ENCODE data around the gene PCSK1N.
"Not testable (repeated sequence)": the region's sequence is repeated elsewhere in the genome, so short reads cannot be mapped to it uniquely, and the experiment has no call there.

The PCSK1N gene

GRCh38 chrX:48824066-48824465 is 11.3 kb downstream of the PCSK1N start:
- H3K9ac ChIP-seq (ENCODE audit: low read length in 5 of 5): no peak overlapping the region
- peaks cover 0 to 25% (median 12%) of the 10 kb centered on the region in 5 donors for H3K27me3 ChIP-seq (ENCODE audit: control insufficient read depth in 5 of 5, insufficient read depth in 4 of 5, low read length in 5 of 5)
- H3K4me1 ChIP-seq (ENCODE audit: control insufficient read depth in 5 of 5, insufficient read depth in 5 of 5, low read length in 5 of 5): no peaks in the 10 kb centered on the region
- H3K36me3 ChIP-seq (ENCODE audit: control insufficient read depth in 5 of 5, insufficient read depth in 5 of 5, low read length in 5 of 5): peaks cover 0 to 50% (median 38%) of the 10 kb centered on the region in 5 donors
- H3K4me3 ChIP-seq (ENCODE audit: low read depth in 1 of 5, low read length in 5 of 5): no peak overlapping the region
- H3K9me3 ChIP-seq (ENCODE audit: control insufficient read depth in 5 of 5, low read length in 5 of 5): peaks cover 0 to 13% (median 5%) of the 10 kb centered on the region in 5 donors
- no peak overlapping the region for H3K27ac ChIP-seq (ENCODE audit: low read depth, low read length)

GRCh38 chrX:48823053-48823452 is 12.4 kb downstream of the PCSK1N start:
- H3K9me3 ChIP-seq (ENCODE audit: control insufficient read depth in 5 of 5, low read length in 5 of 5): peaks cover 0 to 13% (median 5%) of the 10 kb centered on the region in 5 donors
- no peak overlapping the region for H3K4me3 ChIP-seq (ENCODE audit: low read depth in 1 of 5, low read length in 5 of 5)
- no peaks in the 10 kb centered on the region for H3K4me1 ChIP-seq (ENCODE audit: control insufficient read depth in 5 of 5, insufficient read depth in 5 of 5, low read length in 5 of 5)
- H3K27me3 ChIP-seq (ENCODE audit: control insufficient read depth in 5 of 5, insufficient read depth in 4 of 5, low read length in 5 of 5): peaks cover 0 to 21% (median 7%) of the 10 kb centered on the region in 5 donors
- H3K36me3 ChIP-seq (ENCODE audit: control insufficient read depth in 5 of 5, insufficient read depth in 5 of 5, low read length in 5 of 5): peaks cover 0 to 60% (median 44%) of the 10 kb centered on the region in 5 donors
- no peak overlapping the region for H3K9ac ChIP-seq (ENCODE audit: low read length in 5 of 5)
- no peak overlapping the region for H3K27ac ChIP-seq (ENCODE audit: low read depth, low read length)

- not testable (repeated sequence) for H3K27ac ChIP-seq (ENCODE audit: low read depth, low read length); H3K9ac ChIP-seq (ENCODE audit: low read length in 5 of 5); H3K9me3 ChIP-seq (ENCODE audit: control insufficient read depth in 5 of 5, low read length in 5 of 5); H3K4me1 ChIP-seq (ENCODE audit: control insufficient read depth in 5 of 5, insufficient read depth in 5 of 5, low read length in 5 of 5); H3K4me3 ChIP-seq (ENCODE audit: low read depth in 1 of 5, low read length in 5 of 5)
- peaks cover 0 to 77% (median 58%) of the 10 kb centered on the region in 5 donors for H3K36me3 ChIP-seq (ENCODE audit: control insufficient read depth in 5 of 5, insufficient read depth in 5 of 5, low read length in 5 of 5)
- peaks cover 0 to 23% (median 14%) of the 10 kb centered on the region in 5 donors for H3K27me3 ChIP-seq (ENCODE audit: control insufficient read depth in 5 of 5, insufficient read depth in 4 of 5, low read length in 5 of 5)
Measured at GRCh38 chrX:48819394-48819793, 16.0 kb downstream of the PCSK1N start.

GRCh38 chrX:48818866-48819265 is 16.5 kb downstream of the PCSK1N start:
- Histone ChIP-seq H3K27ac (ENCODE audit: low read depth, low read length) (no peak overlapping the region), H3K27me3 (ENCODE audit: control insufficient read depth in 5 of 5, insufficient read depth in 4 of 5, low read length in 5 of 5) (peaks cover 0 to 19% (median 14%) of the 10 kb centered on the region in 5 donors), H3K4me3 (ENCODE audit: low read depth in 1 of 5, low read length in 5 of 5) (no peak overlapping the region), H3K36me3 (ENCODE audit: control insufficient read depth in 5 of 5, insufficient read depth in 5 of 5, low read length in 5 of 5) (peaks cover 0 to 75% (median 54%) of the 10 kb centered on the region in 5 donors), H3K9me3 (ENCODE audit: control insufficient read depth in 5 of 5, low read length in 5 of 5) (no peaks in the 10 kb centered on the region), H3K4me1 (ENCODE audit: control insufficient read depth in 5 of 5, insufficient read depth in 5 of 5, low read length in 5 of 5) (no peaks in the 10 kb centered on the region), H3K9ac (ENCODE audit: low read length in 5 of 5) (no peak overlapping the region)

DNA sequence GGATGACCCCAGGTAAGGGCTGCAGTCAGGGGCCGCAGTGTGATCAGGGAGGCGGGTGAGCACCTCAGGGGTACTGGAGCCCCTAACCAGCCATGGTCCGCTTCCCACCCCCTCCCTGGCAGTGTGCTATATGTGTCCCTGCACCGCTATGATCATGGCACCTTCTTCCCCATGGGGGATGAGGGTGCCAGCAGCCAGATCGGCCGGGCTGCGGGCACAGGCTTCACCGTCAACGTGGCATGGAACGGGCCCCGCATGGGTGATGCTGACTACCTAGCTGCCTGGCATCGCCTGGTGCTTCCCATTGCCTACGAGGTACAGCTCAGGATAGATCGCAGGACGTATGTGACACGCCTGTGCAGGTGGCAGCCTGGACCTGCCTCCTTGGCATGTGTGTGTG is 17.3 kb downstream of the PCSK1N start:
- Histone ChIP-seq H3K9ac (ENCODE audit: low read length in 5 of 5) (no peak overlapping the region), H3K27me3 (ENCODE audit: control insufficient read depth in 5 of 5, insufficient read depth in 4 of 5, low read length in 5 of 5) (peaks cover 0 to 15% (median 11%) of the 10 kb centered on the region in 5 donors), H3K27ac (ENCODE audit: low read depth, low read length) (no peak overlapping the region), H3K36me3 (ENCODE audit: control insufficient read depth in 5 of 5, insufficient read depth in 5 of 5, low read length in 5 of 5) (peaks cover 0 to 67% (median 47%) of the 10 kb centered on the region in 5 donors), H3K4me3 (ENCODE audit: low read depth in 1 of 5, low read length in 5 of 5) (no peak overlapping the region), H3K9me3 (ENCODE audit: control insufficient read depth in 5 of 5, low read length in 5 of 5) (no peaks in the 10 kb centered on the region), H3K4me1 (ENCODE audit: control insufficient read depth in 5 of 5, insufficient read depth in 5 of 5, low read length in 5 of 5) (no peaks in the 10 kb centered on the region)

DNA sequence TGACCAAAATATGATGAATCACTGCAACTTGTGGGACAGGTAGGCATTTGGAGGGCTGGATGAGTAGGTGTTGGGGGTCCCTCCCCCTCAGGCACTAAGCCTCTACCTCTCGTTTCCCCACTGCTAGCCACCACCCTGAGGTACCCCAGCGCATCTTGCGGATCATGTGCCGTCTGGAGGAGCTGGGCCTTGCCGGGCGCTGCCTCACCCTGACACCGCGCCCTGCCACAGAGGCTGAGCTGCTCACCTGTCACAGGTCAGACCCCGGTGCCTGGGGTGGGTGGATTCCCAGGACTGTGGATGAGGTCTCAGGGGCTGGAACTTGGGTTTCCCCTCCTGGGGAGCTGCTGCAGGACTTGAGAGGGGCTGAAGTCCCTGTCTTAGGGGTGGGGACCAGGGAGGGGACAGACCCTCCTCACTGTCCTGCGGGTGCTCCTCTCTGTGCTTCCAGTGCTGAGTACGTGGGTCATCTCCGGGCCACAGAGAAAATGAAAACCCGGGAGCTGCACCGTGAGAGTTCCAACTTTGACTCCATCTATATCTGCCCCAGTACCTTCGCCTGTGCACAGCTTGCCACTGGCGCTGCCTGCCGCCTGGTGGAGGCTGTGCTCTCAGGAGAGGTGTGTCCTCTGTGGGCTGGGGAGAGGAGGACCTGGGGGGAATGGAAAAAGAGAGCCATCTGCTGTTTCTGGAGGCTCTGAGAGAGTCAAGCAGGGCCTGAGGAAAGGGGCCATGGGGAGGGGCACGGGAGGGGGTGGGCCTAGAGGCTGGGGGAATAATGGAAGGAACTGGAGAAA is 19.2 kb downstream of the PCSK1N start:
- no peaks in the 10 kb centered on the region for H3K4me1 ChIP-seq (ENCODE audit: control insufficient read depth in 5 of 5, insufficient read depth in 5 of 5, low read length in 5 of 5)
- H3K9ac ChIP-seq (ENCODE audit: low read length in 5 of 5): no peak overlapping the region
- peaks cover 0 to 11% (median 6%) of the 10 kb centered on the region in 5 donors for H3K27me3 ChIP-seq (ENCODE audit: control insufficient read depth in 5 of 5, insufficient read depth in 4 of 5, low read length in 5 of 5)
- no peak overlapping the region for H3K27ac ChIP-seq (ENCODE audit: low read depth, low read length)
- H3K9me3 ChIP-seq (ENCODE audit: control insufficient read depth in 5 of 5, low read length in 5 of 5): no peaks in the 10 kb centered on the region
- H3K36me3 ChIP-seq (ENCODE audit: control insufficient read depth in 5 of 5, insufficient read depth in 5 of 5, low read length in 5 of 5): peaks cover 0 to 60% (median 44%) of the 10 kb centered on the region in 5 donors
- H3K4me3 ChIP-seq (ENCODE audit: low read depth in 1 of 5, low read length in 5 of 5): no peak overlapping the region

GRCh38 chrX:48815266-48815665 is 20.1 kb downstream of the PCSK1N start:
- no peak overlapping the region for H3K27ac ChIP-seq (ENCODE audit: low read depth, low read length)
- peaks cover 0 to 60% (median 42%) of the 10 kb centered on the region in 5 donors for H3K36me3 ChIP-seq (ENCODE audit: control insufficient read depth in 5 of 5, insufficient read depth in 5 of 5, low read length in 5 of 5)
- no peaks in the 10 kb centered on the region for H3K9me3 ChIP-seq (ENCODE audit: control insufficient read depth in 5 of 5, low read length in 5 of 5)
- peaks cover 0 to 8% (median 4%) of the 10 kb centered on the region in 5 donors for H3K27me3 ChIP-seq (ENCODE audit: control insufficient read depth in 5 of 5, insufficient read depth in 4 of 5, low read length in 5 of 5)
- no peak overlapping the region for H3K4me3 ChIP-seq (ENCODE audit: low read depth in 1 of 5, low read length in 5 of 5)
- no peak overlapping the region for H3K9ac ChIP-seq (ENCODE audit: low read length in 5 of 5)
- no peaks in the 10 kb centered on the region for H3K4me1 ChIP-seq (ENCODE audit: control insufficient read depth in 5 of 5, insufficient read depth in 5 of 5, low read length in 5 of 5)

DNA sequence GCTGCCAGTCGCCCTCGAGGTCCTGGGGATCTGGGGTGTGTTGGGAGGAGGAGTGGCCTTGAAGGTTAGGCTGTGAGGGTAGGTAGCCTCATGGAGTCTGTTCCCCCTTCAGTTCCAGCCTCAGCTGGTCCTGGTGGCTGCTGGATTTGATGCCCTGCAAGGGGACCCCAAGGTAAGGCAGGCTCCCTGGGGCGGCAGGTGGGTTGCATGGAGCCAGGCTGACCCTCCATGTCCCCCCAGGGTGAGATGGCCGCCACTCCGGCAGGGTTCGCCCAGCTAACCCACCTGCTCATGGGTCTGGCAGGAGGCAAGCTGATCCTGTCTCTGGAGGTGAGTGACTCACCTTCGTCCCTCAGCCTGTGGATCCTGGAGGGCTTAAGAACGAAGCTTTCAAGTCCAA is 20.7 kb downstream of the PCSK1N start:
- H3K9ac ChIP-seq (ENCODE audit: low read length in 5 of 5): no peak overlapping the region
- peaks cover 0 to 7% (median 4%) of the 10 kb centered on the region in 5 donors for H3K27me3 ChIP-seq (ENCODE audit: control insufficient read depth in 5 of 5, insufficient read depth in 4 of 5, low read length in 5 of 5)
- H3K36me3 ChIP-seq (ENCODE audit: control insufficient read depth in 5 of 5, insufficient read depth in 5 of 5, low read length in 5 of 5): peaks cover 0 to 54% (median 39%) of the 10 kb centered on the region in 5 donors
- H3K9me3 ChIP-seq (ENCODE audit: control insufficient read depth in 5 of 5, low read length in 5 of 5): no peaks in the 10 kb centered on the region
- H3K4me3 ChIP-seq (ENCODE audit: low read depth in 1 of 5, low read length in 5 of 5): no peak overlapping the region
- H3K27ac ChIP-seq (ENCODE audit: low read depth, low read length): no peak overlapping the region
- H3K4me1 ChIP-seq (ENCODE audit: control insufficient read depth in 5 of 5, insufficient read depth in 5 of 5, low read length in 5 of 5): no peaks in the 10 kb centered on the region

- H3K27ac ChIP-seq (ENCODE audit: low read depth, low read length): no peak overlapping the region
- no peaks in the 10 kb centered on the region for H3K4me1 ChIP-seq (ENCODE audit: control insufficient read depth in 5 of 5, insufficient read depth in 5 of 5, low read length in 5 of 5)
- peaks cover 4 to 48% (median 39%) of the 10 kb centered on the region in 5 donors for H3K36me3 ChIP-seq (ENCODE audit: control insufficient read depth in 5 of 5, insufficient read depth in 5 of 5, low read length in 5 of 5)
- no peak overlapping the region for H3K4me3 ChIP-seq (ENCODE audit: low read depth in 1 of 5, low read length in 5 of 5)
- H3K27me3 ChIP-seq (ENCODE audit: control insufficient read depth in 5 of 5, insufficient read depth in 4 of 5, low read length in 5 of 5): peaks cover 0 to 7% (median 4%) of the 10 kb centered on the region in 5 donors
- no peak overlapping the region for H3K9ac ChIP-seq (ENCODE audit: low read length in 5 of 5)
- H3K9me3 ChIP-seq (ENCODE audit: control insufficient read depth in 5 of 5, low read length in 5 of 5): no peaks in the 10 kb centered on the region
Measured at GRCh38 chrX:48813644-48814043, 21.8 kb downstream of the PCSK1N start.

GRCh38 chrX:48806081-48806480 is 29.3 kb downstream of the PCSK1N start:
- Histone ChIP-seq H3K27me3 (ENCODE audit: control insufficient read depth in 5 of 5, insufficient read depth in 4 of 5, low read length in 5 of 5) (peaks cover 0 to 6% (median 3%) of the 10 kb centered on the region in 5 donors), H3K27ac (ENCODE audit: low read depth, low read length) (no peak overlapping the region), H3K36me3 (ENCODE audit: control insufficient read depth in 5 of 5, insufficient read depth in 5 of 5, low read length in 5 of 5) (peaks cover 12 to 32% (median 17%) of the 10 kb centered on the region in 5 donors), H3K9ac (ENCODE audit: low read length in 5 of 5) (no peak overlapping the region), H3K4me1 (ENCODE audit: control insufficient read depth in 5 of 5, insufficient read depth in 5 of 5, low read length in 5 of 5) (peaks cover 0 to 9% (median 5%) of the 10 kb centered on the region in 5 donors), H3K9me3 (ENCODE audit: control insufficient read depth in 5 of 5, low read length in 5 of 5) (no peaks in the 10 kb centered on the region), H3K4me3 (ENCODE audit: low read depth in 1 of 5, low read length in 5 of 5) (no peak overlapping the region)

All from subcutaneous abdominal adipose tissue (tissue), 5 donors.